GM10847 (cell line): ENCODE results near the gene MSANTD1.

Experiments
- POLR2A ChIP-seq: IDR thresholded peaks from 2 replicates; pipeline ENCODE4 v1.6.1; 2011; ENCODE audit not compliant: insufficient read length; ENCODE audit errors: extremely low read depth

Gene MSANTD1

GRCh38 chr4:3246458-3247398, 2.2 kb upstream of the MSANTD1 start:
- TF ChIP-seq POLR2A, result no peak

DNA sequence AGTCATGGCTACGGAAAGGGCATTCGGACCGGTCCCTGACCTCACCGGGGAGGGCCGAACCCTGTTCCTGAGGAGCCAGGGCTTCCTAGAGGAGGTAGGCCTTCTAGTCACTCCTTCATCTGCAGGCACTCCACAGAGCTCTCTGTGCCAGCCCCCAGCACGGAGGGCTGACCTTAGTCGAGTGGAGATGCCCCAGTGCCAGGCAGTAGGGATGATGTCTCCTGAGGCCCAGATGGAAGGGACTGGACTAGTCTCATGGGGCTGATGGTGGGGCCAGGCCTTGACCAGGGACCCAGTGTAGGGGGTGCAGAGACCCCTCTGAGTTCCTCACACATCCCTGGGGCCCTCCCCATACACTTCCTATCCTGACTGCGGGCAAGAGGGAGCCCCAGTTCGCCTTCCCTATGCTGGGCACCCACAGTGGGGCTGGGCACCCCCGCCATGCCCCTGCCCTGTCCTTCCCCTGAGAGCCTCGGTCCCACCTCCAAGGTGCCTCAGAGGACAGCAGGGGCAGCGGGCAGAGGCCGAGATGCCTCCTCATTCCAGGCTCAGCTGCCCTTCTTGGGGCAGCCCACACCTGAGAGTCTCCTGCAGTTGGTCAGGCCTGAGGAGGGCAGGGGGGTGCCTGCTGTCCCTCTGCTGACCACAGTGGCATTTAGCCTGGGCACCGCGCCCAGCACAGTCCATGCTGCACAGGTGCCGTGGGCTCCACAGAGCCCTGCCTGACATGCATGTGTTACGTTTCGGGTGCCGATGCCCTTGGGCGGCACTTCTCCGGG, 1.4 kb upstream of the MSANTD1 start:
- TF ChIP-seq POLR2A, result no peak

- TF ChIP-seq POLR2A, result no peak
Measured at GRCh38 chr4:3248178-3248480, 830 bp upstream of the MSANTD1 start.

DNA sequence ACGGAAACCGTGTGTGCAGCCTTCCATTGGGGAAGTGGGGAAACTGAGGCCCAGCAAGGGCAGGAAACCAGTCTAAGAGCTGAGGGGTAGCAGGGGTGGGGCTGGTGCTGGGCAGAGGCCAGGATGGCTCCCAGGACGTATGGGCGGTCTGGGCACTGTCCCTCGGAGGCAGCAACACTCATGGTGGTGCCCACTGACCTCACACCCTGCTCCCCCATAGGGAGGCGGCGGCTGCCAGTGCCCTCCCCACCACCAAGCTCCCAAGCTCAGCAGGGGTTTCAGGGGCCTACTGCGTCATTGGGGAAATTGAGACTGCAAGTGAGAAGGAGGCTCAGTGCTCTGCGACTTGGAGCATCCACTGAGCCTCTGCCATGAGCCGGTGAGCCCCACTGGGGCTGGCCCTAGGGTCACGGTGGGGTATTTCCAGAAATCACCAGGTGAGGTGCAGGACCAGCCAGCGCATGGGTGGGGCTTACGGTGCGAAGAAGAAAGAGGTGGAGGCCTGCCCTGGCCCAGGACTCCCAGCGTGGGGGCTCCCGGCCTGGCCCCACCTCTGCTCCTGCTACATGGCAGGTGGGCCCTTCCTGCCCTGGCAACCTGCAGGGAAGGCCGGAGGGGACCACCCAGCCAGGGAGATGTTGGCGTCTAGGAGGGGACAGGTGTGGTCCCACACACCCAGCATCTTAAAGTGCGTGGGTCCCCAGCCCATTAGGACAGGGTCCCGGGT, 915 bp downstream of the MSANTD1 start:
- no peak for TF ChIP-seq POLR2A

GRCh38 chr4:3250438-3250955, 1.5 kb downstream of the MSANTD1 start:
- no peak for TF ChIP-seq POLR2A

GRCh38 chr4:3250956-3251690, 2.2 kb downstream of the MSANTD1 start:
- no peak for TF ChIP-seq POLR2A

- TF ChIP-seq POLR2A, result no peak
Measured at GRCh38 chr4:3251691-3252479, 2.9 kb downstream of the MSANTD1 start.

GRCh38 chr4:3252480-3252828, 3.5 kb downstream of the MSANTD1 start:
- TF ChIP-seq POLR2A, result no peak

GRCh38 chr4:3252831-3253641, 4.1 kb downstream of the MSANTD1 start:
- TF ChIP-seq POLR2A, result no peak

GRCh38 chr4:3253808-3254207, 4.8 kb downstream of the MSANTD1 start:
- no peak for TF ChIP-seq POLR2A

- no peak for TF ChIP-seq POLR2A
Measured at GRCh38 chr4:3254302-3255131, 5.6 kb downstream of the MSANTD1 start.

GRCh38 chr4:3255611-3256186, 6.7 kb downstream of the MSANTD1 start:
- no peak for TF ChIP-seq POLR2A
